ENCODE data around the gene TMEM176A. TPM values are rescaled to one million over a fixed set of nuclear protein-coding genes. Genes with fewer than 3 reads are reported as not detected.

TMEM176A gene
- total RNA-seq: 0.12 and 13.8 TPM in 2 replicates

DNA sequence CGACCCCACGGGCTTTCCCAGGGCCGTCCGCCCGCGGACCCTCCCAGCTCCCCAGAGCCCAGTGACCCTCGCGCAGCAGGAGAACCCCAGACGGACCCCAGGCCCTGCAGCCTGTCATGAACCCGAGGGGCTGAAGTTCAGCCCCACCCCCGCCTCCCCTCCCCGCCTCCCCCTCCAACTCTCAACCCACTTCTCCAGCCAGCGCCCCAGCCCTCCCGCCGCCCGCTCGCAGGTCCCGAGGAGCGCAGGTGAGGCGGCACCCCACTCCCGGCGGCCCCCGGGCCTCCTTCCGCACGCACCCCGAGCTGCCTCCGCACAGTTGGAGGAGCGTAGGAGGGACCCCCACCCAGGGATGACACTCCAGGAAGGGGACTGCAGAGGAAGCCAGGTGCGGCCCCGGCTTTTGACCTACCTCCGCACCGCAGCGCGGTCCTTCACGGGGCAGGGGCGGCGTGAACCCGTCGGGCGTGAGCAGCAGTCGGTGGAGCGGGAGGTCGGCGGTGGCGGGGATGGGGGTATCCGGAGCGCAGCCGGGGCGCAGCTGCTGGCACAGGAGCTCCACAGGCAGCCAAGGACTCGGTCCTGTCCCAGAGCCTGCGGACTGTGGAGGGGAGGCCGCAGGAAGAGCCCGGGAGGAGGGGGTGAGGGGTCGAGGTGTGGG is at the start of gene TMEM176A:
TMEM176A (plus strand) TSS at position 189 of the 661 bp plus-strand sequence. CDS start 782 bp downstream, outside the sequence.

DNA sequence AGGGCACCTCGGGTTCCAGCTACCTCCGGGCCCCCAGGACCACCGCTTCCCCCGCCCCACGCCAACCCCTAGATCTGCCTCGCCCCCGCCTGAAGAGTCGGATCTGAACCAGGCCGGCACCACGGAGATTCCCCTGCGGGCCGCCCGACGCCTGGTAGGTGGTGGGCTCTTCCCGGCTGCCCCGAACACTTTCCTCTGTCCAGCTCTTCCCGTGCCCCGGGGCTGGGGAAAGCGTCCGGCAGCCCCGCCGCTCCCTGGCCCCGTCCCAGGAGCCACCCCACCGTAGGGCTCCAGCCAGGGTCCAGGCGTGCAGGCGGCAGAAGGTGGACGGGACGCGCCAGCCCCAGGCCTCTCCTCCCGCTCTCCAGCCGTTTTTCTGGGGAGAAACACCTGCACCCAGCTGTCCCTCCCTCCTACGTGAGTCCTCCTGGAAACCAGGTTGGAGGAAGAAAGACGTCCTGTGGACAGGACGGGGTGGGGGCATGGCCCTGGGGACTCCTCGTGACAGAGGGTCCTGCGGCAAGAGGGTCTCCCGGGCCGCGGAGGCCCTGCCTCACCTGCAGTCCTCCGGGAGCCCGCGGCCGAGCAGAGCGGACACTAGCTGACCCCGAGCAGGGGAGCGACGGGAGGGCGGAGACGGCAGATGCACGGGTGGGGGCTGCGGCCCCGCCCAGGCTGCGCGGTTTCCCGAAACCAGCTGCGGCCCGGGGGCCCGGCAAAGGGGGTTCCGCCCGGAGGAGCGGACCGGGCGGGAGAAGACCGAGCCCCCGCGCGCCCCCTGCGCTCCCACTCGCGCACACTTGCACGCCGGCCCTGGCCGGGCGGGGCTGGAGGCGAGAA is 608 bp upstream of the TMEM176A start, which contains the start of gene TMEM176B:
TMEM176B (minus strand) TSS at position 624 of the 840 bp plus-strand sequence. CDS start 3,795 bp downstream, outside the sequence.

DNA sequence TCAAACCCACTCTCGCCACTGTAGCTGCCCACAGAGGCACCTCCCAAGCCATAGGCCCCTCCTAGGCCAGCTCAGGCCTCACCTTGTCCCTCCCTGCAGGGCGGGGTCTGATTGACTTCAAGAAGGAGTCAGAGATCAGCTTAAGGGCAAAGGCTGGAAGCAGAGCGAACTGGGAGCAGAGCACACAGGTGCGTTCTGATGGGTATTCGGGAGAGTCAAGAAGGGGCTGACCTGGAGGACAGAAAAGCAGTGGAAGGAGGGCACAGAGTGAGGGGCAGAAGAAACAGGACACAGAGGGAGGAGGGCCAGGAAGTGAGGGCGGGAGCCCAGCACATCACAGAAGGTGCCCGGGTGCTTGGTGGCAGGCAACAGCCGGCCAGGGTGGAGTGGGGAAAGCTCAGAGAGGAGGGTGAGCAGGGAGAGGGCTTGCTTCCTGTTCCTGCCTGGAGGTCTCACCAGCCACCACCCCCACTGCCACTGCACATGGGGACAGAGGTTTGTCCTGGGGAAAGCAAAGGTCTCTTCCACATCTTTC is 51.9 kb downstream of the TMEM176A start, which contains the start of gene AOC1:
AOC1 (plus strand) TSS at position 147 of the 535 bp plus-strand sequence. CDS start 3,954 bp downstream, outside the sequence.

Other genes starting within 250 kb of the TMEM176A start
- not detected in 2 replicates for gene GIMAP4, start 233.4 kb upstream of the TMEM176A start, total RNA-seq
- 0.16 TPM in 1 of 2 replicates, not detected in the other for gene GIMAP6, start 168.4 kb upstream of the TMEM176A start, total RNA-seq
- gene GIMAP2, start 115.1 kb upstream of the TMEM176A start, total RNA-seq: 5.1 and 10.7 TPM in 2 replicates
- 0.16 TPM in 1 of 2 replicates, not detected in the other for gene GIMAP1, start 84.2 kb upstream of the TMEM176A start, total RNA-seq
- gene GIMAP5, start 63.4 kb upstream of the TMEM176A start, total RNA-seq: under 0.01 TPM in 1 of 2 replicates, not detected in the other
- gene TMEM176B, start 405 bp upstream of the TMEM176A start, total RNA-seq: 0.97 and 47.9 TPM in 2 replicates
- not detected in 2 replicates for gene AOC1, start 51.7 kb downstream of the TMEM176A start, total RNA-seq
- gene KCNH2, start 177.6 kb downstream of the TMEM176A start, total RNA-seq: 0.16 TPM in 1 of 2 replicates, not detected in the other
- 1.5 and 3.9 TPM in 2 replicates for gene NOS3, start 190.2 kb downstream of the TMEM176A start, total RNA-seq
- gene ATG9B, start 223.7 kb downstream of the TMEM176A start, total RNA-seq: under 0.01 and 0.16 TPM in 2 replicates
- gene ABCB8, start 227.7 kb downstream of the TMEM176A start, total RNA-seq: 33.9 and 37.3 TPM in 2 replicates
- gene ASIC3, start 247.8 kb downstream of the TMEM176A start, total RNA-seq: 0.12 and 0.16 TPM in 2 replicates